ENCODE measurements around the gene USH2A.

USH2A gene

DNA sequence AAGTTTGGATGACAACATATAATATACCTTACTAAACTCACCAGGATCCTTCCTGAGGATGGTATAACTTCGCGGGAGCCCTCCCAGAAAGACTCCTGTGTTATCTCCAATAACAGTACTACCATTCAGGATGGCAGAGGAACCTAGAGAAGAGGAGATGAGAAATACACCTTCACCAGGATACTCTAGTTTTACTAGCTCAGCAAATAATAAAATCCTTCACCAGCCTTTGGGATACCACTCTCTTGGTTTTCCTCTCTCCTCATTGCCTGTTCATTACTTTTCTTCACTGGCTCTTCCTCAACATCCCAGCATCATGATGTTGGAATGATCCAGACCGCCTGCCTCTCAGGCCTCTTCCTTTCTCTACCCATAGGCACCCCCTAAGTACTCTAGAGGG lies 336.6 kb downstream of the USH2A start:
- Mint-ChIP-seq H3K4me3 (no peak overlapping the region), H3K27ac (no peak overlapping the region), H3K36me3 (no peaks in the 10 kb centered on the region), H3K27me3 (no peaks in the 10 kb centered on the region), H3K9me3 (peaks cover 11% of the 10 kb centered on the region), H3K4me1 (no peaks in the 10 kb centered on the region)

DNA sequence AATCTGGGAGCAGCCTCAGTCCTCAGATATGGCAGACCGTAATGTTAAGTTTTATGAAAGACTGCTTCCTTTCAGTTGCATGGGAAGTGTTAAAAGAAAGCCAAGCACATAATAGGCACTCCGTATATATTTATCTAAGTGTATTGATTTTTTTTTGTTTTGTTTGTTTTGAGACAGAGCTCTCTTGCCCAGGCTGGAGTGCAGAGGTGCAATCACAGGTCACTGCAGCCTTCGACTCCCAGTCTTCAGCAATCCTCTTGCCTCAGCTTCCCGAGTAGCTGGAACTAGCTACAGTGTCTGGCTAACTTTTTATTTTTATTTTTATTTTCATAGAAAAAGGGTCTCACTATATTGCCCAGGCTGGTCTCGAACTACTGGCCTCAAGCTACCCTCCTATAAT lies 341.8 kb downstream of the USH2A start:
- Mint-ChIP-seq H3K27me3 (no peaks in the 10 kb centered on the region), H3K27ac (no peak overlapping the region), H3K4me1 (no peaks in the 10 kb centered on the region), H3K9me3 (peaks cover 12% of the 10 kb centered on the region), H3K36me3 (no peaks in the 10 kb centered on the region), H3K4me3 (no peak overlapping the region)

DNA sequence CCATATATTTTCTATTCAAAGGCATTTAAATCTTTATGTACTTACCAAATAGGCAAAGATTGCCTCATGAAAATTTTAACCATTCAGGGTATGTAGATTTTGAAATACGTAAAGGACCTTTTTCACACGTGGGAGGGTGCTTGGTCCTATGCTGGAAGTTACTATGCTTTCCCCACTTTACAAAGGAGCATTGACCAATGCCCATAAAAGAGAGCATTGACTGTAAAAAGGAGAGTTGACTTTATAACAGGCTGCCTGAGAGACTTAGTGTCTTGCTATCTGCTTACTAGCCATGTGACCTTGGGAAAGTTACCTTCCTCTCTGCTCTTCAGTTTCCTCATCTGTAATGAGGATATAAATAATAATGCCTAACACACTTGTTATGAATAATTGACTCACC lies 346.5 kb downstream of the USH2A start:
- H3K4me3 Mint-ChIP-seq = no peak overlapping the region
- no peaks in the 10 kb centered on the region for H3K27me3 Mint-ChIP-seq
- no peaks in the 10 kb centered on the region for H3K4me1 Mint-ChIP-seq
- H3K36me3 Mint-ChIP-seq = no peaks in the 10 kb centered on the region
- H3K27ac Mint-ChIP-seq = no peak overlapping the region
- H3K9me3 Mint-ChIP-seq = peaks cover 7% of the 10 kb centered on the region

DNA sequence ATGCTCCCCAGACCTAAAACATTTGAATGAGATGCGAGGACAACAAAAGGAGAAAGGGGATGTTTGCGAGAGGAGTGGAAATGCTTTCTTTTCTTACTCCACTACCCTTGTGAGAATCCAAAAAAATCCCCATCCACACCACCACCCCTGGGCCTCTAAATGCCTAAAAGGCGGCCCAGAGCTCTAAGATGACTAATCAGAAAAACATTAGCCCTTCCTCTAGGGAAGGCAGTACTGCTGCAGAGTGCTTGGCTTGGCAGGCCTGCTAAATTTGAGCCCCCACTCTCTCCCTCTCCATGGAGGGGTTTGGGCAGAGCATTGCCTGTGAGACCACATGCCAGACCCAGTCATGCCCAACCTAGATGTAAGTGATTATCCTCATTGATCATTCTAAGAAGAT lies 347.9 kb downstream of the USH2A start:
- H3K36me3 Mint-ChIP-seq = no peaks in the 10 kb centered on the region

GRCh38 chr1:216073793-216074595 lies 349.3 kb downstream of the USH2A start:
- Mint-ChIP-seq H3K9me3 (no peaks in the 10 kb centered on the region), H3K27me3 (no peaks in the 10 kb centered on the region), H3K36me3 (no peaks in the 10 kb centered on the region), H3K4me1 (no peaks in the 10 kb centered on the region), H3K27ac (no peak overlapping the region), H3K4me3 (no peak overlapping the region)

More for the DNA sequence above, 347.9 kb downstream of the USH2A start:
- no peak overlapping the region for H3K27ac Mint-ChIP-seq
- no peaks in the 10 kb centered on the region for H3K27me3 Mint-ChIP-seq
- H3K4me3 Mint-ChIP-seq = no peak overlapping the region
- peaks cover 5% of the 10 kb centered on the region for H3K9me3 Mint-ChIP-seq
- H3K4me1 Mint-ChIP-seq = no peaks in the 10 kb centered on the region

DNA sequence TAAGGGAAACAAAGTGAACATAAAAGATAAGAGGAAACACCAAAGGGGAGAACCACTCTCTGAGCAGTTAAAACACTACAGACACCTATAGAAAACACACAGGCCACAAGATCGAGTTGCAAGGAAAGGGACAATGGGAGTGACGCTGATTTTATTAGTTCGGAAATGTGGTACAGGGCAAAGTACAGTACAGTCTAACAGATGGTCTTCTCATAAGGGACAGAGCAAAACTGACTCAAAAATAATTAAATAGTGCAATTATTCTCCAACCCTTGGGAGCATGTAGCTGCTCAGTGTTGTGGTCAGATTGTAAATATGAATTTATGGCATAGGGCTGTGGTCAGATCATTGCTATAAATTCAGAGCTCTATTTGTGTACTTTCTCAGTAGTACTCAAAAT lies 352.0 kb downstream of the USH2A start:
- peaks cover 10% of the 10 kb centered on the region for H3K9me3 Mint-ChIP-seq
- no peaks in the 10 kb centered on the region for H3K4me1 Mint-ChIP-seq
- H3K4me3 Mint-ChIP-seq = no peak overlapping the region
- H3K27me3 Mint-ChIP-seq = no peaks in the 10 kb centered on the region
- H3K27ac Mint-ChIP-seq = no peak overlapping the region
- H3K36me3 Mint-ChIP-seq = no peaks in the 10 kb centered on the region

- H3K36me3 Mint-ChIP-seq = no peaks in the 10 kb centered on the region
- H3K27me3 Mint-ChIP-seq = no peaks in the 10 kb centered on the region
- H3K4me1 Mint-ChIP-seq = no peaks in the 10 kb centered on the region
- H3K27ac Mint-ChIP-seq = no peak overlapping the region
- H3K9me3 Mint-ChIP-seq = peaks cover 11% of the 10 kb centered on the region
- H3K4me3 Mint-ChIP-seq = no peak overlapping the region
These were observed 358.6 kb downstream of the USH2A start for GRCh38 chr1:216064643-216065042.

DNA sequence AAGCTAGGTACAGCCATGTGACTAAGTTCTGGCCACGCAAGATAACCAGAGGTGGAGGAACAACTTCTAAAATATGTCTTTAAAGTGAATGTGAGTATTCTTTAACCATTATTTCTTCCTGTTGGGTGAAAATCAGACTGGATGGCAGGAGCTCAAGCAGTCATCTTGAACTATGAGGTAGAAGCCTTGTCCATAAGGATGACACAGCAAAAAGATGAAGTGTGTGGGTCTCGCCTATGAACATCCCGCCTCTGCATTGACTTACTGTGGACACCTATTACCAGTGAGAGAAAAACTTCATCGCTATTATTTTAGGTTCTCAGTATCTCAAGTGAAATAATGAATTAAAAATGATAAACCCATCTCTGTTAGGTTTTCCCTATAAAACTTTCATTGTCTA lies 365.3 kb downstream of the USH2A start:
- H3K9me3 Mint-ChIP-seq = peaks cover 10% of the 10 kb centered on the region
- H3K4me1 Mint-ChIP-seq = no peaks in the 10 kb centered on the region
- no peak overlapping the region for H3K27ac Mint-ChIP-seq
- no peaks in the 10 kb centered on the region for H3K36me3 Mint-ChIP-seq
- no peaks in the 10 kb centered on the region for H3K27me3 Mint-ChIP-seq
- no peak overlapping the region for H3K4me3 Mint-ChIP-seq

DNA sequence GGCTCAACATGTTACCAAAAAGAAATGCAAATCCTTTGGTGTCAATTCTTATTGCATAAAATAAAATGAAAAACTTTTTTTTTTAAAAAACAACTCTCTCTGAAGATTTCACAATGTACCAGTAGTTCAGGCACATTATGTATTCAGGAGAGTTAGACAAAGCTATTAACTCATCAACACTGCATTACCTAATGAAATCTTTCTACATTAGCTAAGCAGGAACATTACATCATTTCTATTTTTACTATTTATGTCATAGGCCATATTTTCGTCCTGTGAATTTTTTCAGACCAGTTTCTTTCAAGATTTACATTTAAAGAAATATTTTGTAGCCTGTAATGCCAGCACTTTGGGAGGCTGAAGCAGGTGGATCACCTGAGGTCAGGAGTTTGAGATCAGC lies 366.2 kb downstream of the USH2A start:
- peaks cover 13% of the 10 kb centered on the region for H3K9me3 Mint-ChIP-seq
- H3K27ac Mint-ChIP-seq = no peak overlapping the region
- H3K4me3 Mint-ChIP-seq = no peak overlapping the region
- H3K36me3 Mint-ChIP-seq = no peaks in the 10 kb centered on the region
- no peaks in the 10 kb centered on the region for H3K4me1 Mint-ChIP-seq
- no peaks in the 10 kb centered on the region for H3K27me3 Mint-ChIP-seq

- peaks cover 21% of the 10 kb centered on the region for H3K9me3 Mint-ChIP-seq
- H3K4me3 Mint-ChIP-seq = no peak overlapping the region
- no peaks in the 10 kb centered on the region for H3K4me1 Mint-ChIP-seq
- no peak overlapping the region for H3K27ac Mint-ChIP-seq
- no peaks in the 10 kb centered on the region for H3K36me3 Mint-ChIP-seq
- no peaks in the 10 kb centered on the region for H3K27me3 Mint-ChIP-seq
These were observed 368.2 kb downstream of the USH2A start for GRCh38 chr1:216055004-216055403.

DNA sequence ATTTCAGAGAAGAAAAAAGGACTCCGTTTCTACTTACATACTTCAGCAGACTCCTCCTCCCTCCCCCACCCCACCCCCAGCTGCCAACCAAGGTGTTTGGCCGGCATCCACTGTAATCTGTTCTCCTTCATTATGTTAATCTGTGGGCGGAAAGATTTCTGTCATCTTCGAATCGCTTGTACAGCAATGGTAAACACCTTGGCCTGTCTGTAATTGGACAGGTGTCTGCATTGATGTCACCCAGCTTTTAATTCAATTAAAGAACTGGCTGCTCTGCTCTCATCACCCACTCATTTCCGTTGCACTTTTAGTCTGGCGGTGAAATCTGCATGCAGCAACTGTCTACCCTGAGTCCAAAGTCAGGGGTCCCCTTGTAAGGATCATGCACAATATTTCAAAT lies 368.6 kb downstream of the USH2A start:
- H3K36me3 Mint-ChIP-seq = no peaks in the 10 kb centered on the region
- H3K4me1 Mint-ChIP-seq = no peaks in the 10 kb centered on the region
- H3K9me3 Mint-ChIP-seq = peaks cover 23% of the 10 kb centered on the region

GRCh38 chr1:216051071-216051470 lies 372.2 kb downstream of the USH2A start:
- no peak overlapping the region for H3K27ac Mint-ChIP-seq

More for the DNA sequence above, 368.6 kb downstream of the USH2A start:
- H3K27ac Mint-ChIP-seq = no peak overlapping the region
- H3K4me3 Mint-ChIP-seq = no peak overlapping the region
- H3K27me3 Mint-ChIP-seq = no peaks in the 10 kb centered on the region

GRCh38 chr1:216049741-216050430 lies 373.4 kb downstream of the USH2A start:
- H3K9me3 Mint-ChIP-seq = peaks cover 19% of the 10 kb centered on the region
- no peaks in the 10 kb centered on the region for H3K4me1 Mint-ChIP-seq
- no peak overlapping the region for H3K27ac Mint-ChIP-seq

More at GRCh38 chr1:216051071-216051470, 372.2 kb downstream of the USH2A start:
- Mint-ChIP-seq H3K9me3 (peaks cover 19% of the 10 kb centered on the region), H3K4me1 (no peaks in the 10 kb centered on the region), H3K36me3 (no peaks in the 10 kb centered on the region), H3K4me3 (no peak overlapping the region), H3K27me3 (no peaks in the 10 kb centered on the region)

GRCh38 chr1:216047811-216048572 lies 375.3 kb downstream of the USH2A start:
- Mint-ChIP-seq H3K27ac (no peak overlapping the region), H3K36me3 (no peaks in the 10 kb centered on the region), H3K4me1 (no peaks in the 10 kb centered on the region), H3K9me3 (peaks cover 19% of the 10 kb centered on the region), H3K27me3 (no peaks in the 10 kb centered on the region), H3K4me3 (no peak overlapping the region)

More at GRCh38 chr1:216049741-216050430, 373.4 kb downstream of the USH2A start:
- no peaks in the 10 kb centered on the region for H3K27me3 Mint-ChIP-seq
- H3K4me3 Mint-ChIP-seq = no peak overlapping the region
- no peaks in the 10 kb centered on the region for H3K36me3 Mint-ChIP-seq

DNA sequence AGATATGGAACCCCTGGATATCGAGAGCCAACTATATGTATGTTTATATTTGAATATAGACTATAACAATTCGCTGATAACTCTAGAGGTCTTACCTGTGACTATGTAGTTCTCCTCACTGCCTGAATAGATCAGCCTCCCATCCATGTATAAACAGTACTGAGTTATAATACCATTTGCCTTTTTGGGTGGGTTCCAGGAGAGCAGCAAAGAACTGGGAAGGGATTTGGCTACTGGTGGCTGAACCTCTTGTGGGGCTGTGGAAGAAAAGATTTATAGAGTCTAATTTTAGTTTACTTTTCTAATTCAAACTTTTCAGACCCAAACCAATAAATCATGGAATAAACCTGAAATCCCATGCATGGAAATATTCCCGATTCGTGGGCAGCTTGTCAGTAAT lies 376.9 kb downstream of the USH2A start:
- Mint-ChIP-seq H3K27me3 (no peaks in the 10 kb centered on the region), H3K9me3 (peaks cover 15% of the 10 kb centered on the region), H3K36me3 (no peaks in the 10 kb centered on the region), H3K27ac (no peak overlapping the region), H3K4me1 (no peaks in the 10 kb centered on the region), H3K4me3 (no peak overlapping the region)

- no peaks in the 10 kb centered on the region for H3K4me1 Mint-ChIP-seq
- no peak overlapping the region for H3K27ac Mint-ChIP-seq
- no peaks in the 10 kb centered on the region for H3K36me3 Mint-ChIP-seq
- H3K9me3 Mint-ChIP-seq = peaks cover 9% of the 10 kb centered on the region
- no peaks in the 10 kb centered on the region for H3K27me3 Mint-ChIP-seq
- no peak overlapping the region for H3K4me3 Mint-ChIP-seq
These were observed 377.8 kb downstream of the USH2A start for GRCh38 chr1:216045400-216045799.
